K562 (cell line): Measurements from ENCODE around the gene GFI1B. TPM values are rescaled to one million over a fixed set of nuclear protein-coding genes. Genes with fewer than 3 reads are reported as not detected.
A peak's percentile ranks its signal among the peaks of the same experiment; 100 is the strongest.

Experiments
- BACH1 ChIP-seq: fragments of 200-800 bp; sonication (Bioruptor generic); IDR thresholded peaks from 2 replicates; pipeline ENCODE4 v1.6.1; 2016; ENCODE audit warnings: missing genetic modification characterization, missing compliant biosample characterization
- BRD9 ChIP-seq: fragments of 450-650 bp; IDR thresholded peaks from 2 replicates; pipeline ENCODE4 v1.6.1; 2018; ENCODE audit warnings: low read depth; ENCODE audit not compliant: partially characterized antibody
- CBX2 ChIP-seq: fragments of 200-600 bp; sonication (generic); IDR thresholded peaks from one replicate; pipeline ENCODE4 v1.6.1; 2012; ENCODE audit warnings: mild to moderate bottlenecking, low read length, inconsistent platforms; ENCODE audit not compliant: insufficient read depth, poor library complexity, severe bottlenecking
- EZH2 ChIP-seq: IDR thresholded peaks from 2 replicates; pipeline ENCODE4 v1.6.1; 2012; ENCODE audit warnings: low read depth, mild to moderate bottlenecking, inconsistent platforms, low read length, borderline replicate concordance
- HMG20A ChIP-seq: fragments of 450-650 bp; formaldehyde crosslinking; conservative IDR thresholded peaks from 2 replicates; pipeline ENCODE4 v1.4.0; 2020; ENCODE audit warnings: mild to moderate bottlenecking, mixed read lengths
- ILK ChIP-seq: fragments of 450-650 bp; IDR thresholded peaks from 2 replicates; pipeline ENCODE4 v1.6.1; 2016; ENCODE audit warnings: missing genetic modification characterization, low read depth, mild to moderate bottlenecking, missing compliant biosample characterization, moderate library complexity, borderline replicate concordance
- NFE2 ChIP-seq: IDR thresholded peaks from 2 replicates; pipeline ENCODE4 v1.6.1; 2014; ENCODE audit warnings: antibody characterized with exemption, low read depth
- SIN3B ChIP-seq: fragments of 450-650 bp; IDR thresholded peaks from 2 replicates; pipeline ENCODE4 v1.6.1; 2017; ENCODE audit warnings: low read depth, mild to moderate bottlenecking, moderate library complexity
- TCF3 ChIP-seq: sonication (generic); formaldehyde crosslinking; IDR thresholded peaks from 2 replicates; pipeline ENCODE4 v1.4.0; 2020; ENCODE audit warnings: mild to moderate bottlenecking, missing genetic modification reagents
- TEAD1 ChIP-seq, 2 experiments: fragments of 450-650 bp in 1 of 2; sonication (generic) in 1 of 2; formaldehyde crosslinking; IDR thresholded peaks; 2 replicates each; pipeline versions ENCODE4 v1.4.0 to v1.8.0; 2020 to 2022; ENCODE audit warnings: mild to moderate bottlenecking in 2 of 2, missing genetic modification reagents in 1 of 2
- ZC3H8 ChIP-seq: fragments of 450-650 bp; IDR thresholded peaks from 2 replicates; pipeline ENCODE4 v1.6.1; 2017
- ZNF175 ChIP-seq: fragments of 200-800 bp; sonication (Bioruptor generic); IDR thresholded peaks from 2 replicates; pipeline ENCODE4 v1.6.1; 2016; ENCODE audit warnings: low read depth, mild to moderate bottlenecking, missing genetic modification characterization, missing compliant biosample characterization
- ZNF311 ChIP-seq: fragments of 250-450 bp; sonication (Bioruptor Pico); IDR thresholded peaks from 2 replicates; pipeline ENCODE4 v1.4.0; 2020; ENCODE audit warnings: mild to moderate bottlenecking, moderate library complexity
- polyA plus RNA-seq, 8 experiments: library from polyadenylated mRNA; depleted of rRNA in 4 of 8; stranded (reverse) in 5 of 8; unstranded in 3 of 8; fragments of >200 nt; fragmentation: Nextera tagmentation in 2 of 8; fragmentation: Illumina TruSeq in 1 of 8; extraction: Ambion mirVana in 2 of 8; extraction: Trizol in 1 of 8; gene quantifications; 2 replicates each; pipeline versions ENCODE4 v1.2.1 to v1.2.3, GENCODE V29; 2011 to 2014; ENCODE audit warnings: inconsistent platforms in 1 of 8, missing spikeins in 1 of 8
- total RNA-seq, 7 experiments: library from RNA; depleted of rRNA in 6 of 7; stranded (reverse); fragments of >200 nt in 6 of 7; fragmentation: Illumina TruSeq in 2 of 7; extraction: Trizol in 2 of 7; gene quantifications; 2 replicates each; pipeline versions ENCODE4 v1.2.1 to v1.2.3, GENCODE V29; 2011 to 2021; ENCODE audit warnings: low replicate concordance in 1 of 7
- TF ChIP-seq, protein P1 (sequence below), 2 experiments: IDR thresholded peaks; 2 replicates each; pipeline ENCODE4 v1.6.1; 2012; ENCODE audit warnings: improper control_type of control experiment in 2 of 2, low read depth in 2 of 2, low read length in 2 of 2, borderline replicate concordance in 1 of 2
- TF ChIP-seq, protein P2 (sequence below): IDR thresholded peaks from 2 replicates; pipeline ENCODE4 v1.6.1; 2012; ENCODE audit warnings: low read depth, low read length, improper control_type of control experiment, borderline replicate concordance
- TF ChIP-seq, protein P3 (sequence below), 2 experiments: fragments of 150-350 bp in 1 of 2; IDR thresholded peaks; 2 replicates each; pipeline ENCODE4 v1.6.1; 2012 to 2016; ENCODE audit warnings: low read depth in 2 of 2, low read length in 2 of 2, mild to moderate bottlenecking in 1 of 2, moderate library complexity in 1 of 2

The GFI1B gene
- total and polyA plus RNA-seq, 9 of the 15 experiments (the other 6 are each of a cell fraction or from before 2014, with no cell fraction given), result 8.0 to 75.7 (median 34.5) TPM

DNA sequence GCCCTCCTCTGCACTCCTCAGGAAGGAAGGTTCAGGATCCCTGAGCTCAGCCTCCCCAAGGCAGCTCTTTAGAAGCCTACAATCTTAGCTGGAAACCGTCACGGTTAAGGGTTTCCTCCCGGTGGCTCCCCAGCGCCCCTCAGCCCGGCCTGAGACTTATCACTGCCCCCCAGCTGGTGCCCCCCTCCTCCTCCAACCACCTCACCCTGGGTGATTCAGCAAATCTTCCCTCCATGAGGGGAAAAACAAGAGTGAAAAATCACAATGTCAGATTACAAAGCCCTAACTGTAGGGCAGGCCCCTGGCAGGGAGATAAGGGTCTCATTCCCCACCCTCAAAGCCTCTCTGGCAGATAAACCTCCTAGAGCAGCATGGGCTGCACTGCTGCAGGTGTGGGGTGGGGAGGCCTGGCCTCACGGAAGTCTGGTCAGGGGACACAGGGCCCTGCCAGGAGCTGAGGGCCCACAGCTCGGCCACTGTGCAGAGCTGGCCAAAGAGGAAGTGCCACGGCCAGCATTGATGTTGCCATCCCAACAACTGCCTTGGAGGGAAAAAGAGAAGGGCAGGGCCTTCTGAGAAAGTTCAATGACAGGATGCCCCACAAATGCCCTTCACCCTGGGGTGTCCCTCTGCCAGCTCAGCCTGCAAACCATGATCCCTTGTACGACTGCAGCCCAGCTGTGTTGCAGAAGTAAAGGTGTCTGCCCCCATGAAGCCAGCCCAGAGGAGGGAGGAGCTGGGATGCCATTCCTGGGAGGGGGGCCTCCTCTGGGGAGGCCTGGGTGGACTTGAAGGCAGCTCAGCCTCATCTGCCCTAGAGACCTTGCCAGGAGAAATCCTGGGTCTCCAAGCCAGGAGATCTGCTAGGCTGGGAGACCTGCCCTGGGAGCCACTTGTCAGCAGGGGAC lies 25.9 kb downstream of the GFI1B start (continued):
- TF ChIP-seq, protein P1, sequence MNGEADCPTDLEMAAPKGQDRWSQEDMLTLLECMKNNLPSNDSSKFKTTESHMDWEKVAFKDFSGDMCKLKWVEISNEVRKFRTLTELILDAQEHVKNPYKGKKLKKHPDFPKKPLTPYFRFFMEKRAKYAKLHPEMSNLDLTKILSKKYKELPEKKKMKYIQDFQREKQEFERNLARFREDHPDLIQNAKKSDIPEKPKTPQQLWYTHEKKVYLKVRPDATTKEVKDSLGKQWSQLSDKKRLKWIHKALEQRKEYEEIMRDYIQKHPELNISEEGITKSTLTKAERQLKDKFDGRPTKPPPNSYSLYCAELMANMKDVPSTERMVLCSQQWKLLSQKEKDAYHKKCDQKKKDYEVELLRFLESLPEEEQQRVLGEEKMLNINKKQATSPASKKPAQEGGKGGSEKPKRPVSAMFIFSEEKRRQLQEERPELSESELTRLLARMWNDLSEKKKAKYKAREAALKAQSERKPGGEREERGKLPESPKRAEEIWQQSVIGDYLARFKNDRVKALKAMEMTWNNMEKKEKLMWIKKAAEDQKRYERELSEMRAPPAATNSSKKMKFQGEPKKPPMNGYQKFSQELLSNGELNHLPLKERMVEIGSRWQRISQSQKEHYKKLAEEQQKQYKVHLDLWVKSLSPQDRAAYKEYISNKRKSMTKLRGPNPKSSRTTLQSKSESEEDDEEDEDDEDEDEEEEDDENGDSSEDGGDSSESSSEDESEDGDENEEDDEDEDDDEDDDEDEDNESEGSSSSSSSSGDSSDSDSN (IDR thresholded peaks at IDR 0.05; ENCODE audit: borderline replicate concordance in 1 of 2, low read depth in 2 of 2, low read length in 2 of 2), result 0 out of 4 replicates have a peak, but pooled peaks of 1 of the 2 experiments have one; percentile 58
- TF ChIP-seq, protein P2, sequence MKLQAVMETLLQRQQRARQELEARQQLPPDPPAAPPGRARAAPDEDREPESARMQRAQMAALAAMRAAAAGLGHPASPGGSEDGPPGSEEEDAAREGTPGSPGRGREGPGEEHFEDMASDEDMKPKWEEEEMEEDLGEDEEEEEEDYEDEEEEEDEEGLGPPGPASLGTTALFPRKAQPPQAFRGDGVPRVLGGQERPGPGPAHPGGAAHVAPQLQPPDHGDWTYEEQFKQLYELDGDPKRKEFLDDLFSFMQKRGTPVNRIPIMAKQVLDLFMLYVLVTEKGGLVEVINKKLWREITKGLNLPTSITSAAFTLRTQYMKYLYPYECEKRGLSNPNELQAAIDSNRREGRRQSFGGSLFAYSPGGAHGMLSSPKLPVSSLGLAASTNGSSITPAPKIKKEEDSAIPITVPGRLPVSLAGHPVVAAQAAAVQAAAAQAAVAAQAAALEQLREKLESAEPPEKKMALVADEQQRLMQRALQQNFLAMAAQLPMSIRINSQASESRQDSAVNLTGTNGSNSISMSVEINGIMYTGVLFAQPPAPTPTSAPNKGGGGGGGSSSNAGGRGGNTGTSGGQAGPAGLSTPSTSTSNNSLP, result peak; percentile 69; the same call in 1 of the 2 replicates
- TF ChIP-seq HMG20A (peak; percentile 87), ZNF311 (CRISPR knock-in tag) (peak; percentile 85; the same call in 1 of the 2 replicates), SIN3B (no peak), BACH1 (tag) (peak; percentile 71; the same call in 1 of the 2 replicates), CBX2 (no peak), ILK (tag) (no peak), NFE2 (peak; percentile 100), TCF3 (CRISPR knock-in tag) (peak; percentile 99), ZC3H8 (0 out of 2 replicates have a peak, but pooled peaks have one; percentile 39), TEAD1 (CRISPR knock-in tag; IDR thresholded peaks at IDR 0.05) (peak; percentile 62 to 85; a peak in 3 of 4 replicates), ZNF175 (CRISPR knock-in tag) (no peak), BRD9 (peak; percentile 52), EZH2 (no peak)
- TF ChIP-seq, protein P3, sequence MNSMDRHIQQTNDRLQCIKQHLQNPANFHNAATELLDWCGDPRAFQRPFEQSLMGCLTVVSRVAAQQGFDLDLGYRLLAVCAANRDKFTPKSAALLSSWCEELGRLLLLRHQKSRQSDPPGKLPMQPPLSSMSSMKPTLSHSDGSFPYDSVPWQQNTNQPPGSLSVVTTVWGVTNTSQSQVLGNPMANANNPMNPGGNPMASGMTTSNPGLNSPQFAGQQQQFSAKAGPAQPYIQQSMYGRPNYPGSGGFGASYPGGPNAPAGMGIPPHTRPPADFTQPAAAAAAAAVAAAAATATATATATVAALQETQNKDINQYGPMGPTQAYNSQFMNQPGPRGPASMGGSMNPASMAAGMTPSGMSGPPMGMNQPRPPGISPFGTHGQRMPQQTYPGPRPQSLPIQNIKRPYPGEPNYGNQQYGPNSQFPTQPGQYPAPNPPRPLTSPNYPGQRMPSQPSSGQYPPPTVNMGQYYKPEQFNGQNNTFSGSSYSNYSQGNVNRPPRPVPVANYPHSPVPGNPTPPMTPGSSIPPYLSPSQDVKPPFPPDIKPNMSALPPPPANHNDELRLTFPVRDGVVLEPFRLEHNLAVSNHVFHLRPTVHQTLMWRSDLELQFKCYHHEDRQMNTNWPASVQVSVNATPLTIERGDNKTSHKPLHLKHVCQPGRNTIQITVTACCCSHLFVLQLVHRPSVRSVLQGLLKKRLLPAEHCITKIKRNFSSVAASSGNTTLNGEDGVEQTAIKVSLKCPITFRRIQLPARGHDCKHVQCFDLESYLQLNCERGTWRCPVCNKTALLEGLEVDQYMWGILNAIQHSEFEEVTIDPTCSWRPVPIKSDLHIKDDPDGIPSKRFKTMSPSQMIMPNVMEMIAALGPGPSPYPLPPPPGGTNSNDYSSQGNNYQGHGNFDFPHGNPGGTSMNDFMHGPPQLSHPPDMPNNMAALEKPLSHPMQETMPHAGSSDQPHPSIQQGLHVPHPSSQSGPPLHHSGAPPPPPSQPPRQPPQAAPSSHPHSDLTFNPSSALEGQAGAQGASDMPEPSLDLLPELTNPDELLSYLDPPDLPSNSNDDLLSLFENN (IDR thresholded peaks at IDR 0.05; ENCODE audit: low read depth in 2 of 2, low read length in 2 of 2), result peak in 1 of 2 experiments; percentile 92; a peak in 2 of 4 replicates
